ENCODE results near the gene CENPT. TPM values are rescaled to one million over a fixed set of nuclear protein-coding genes. Genes with fewer than 3 reads are reported as not detected.

Gene CENPT
- total and polyA plus RNA-seq, 2 of the 8 experiments (the other 6 are each of a cell fraction or from before 2014, with no cell fraction given), result 42.4 to 53.4 TPM

DNA sequence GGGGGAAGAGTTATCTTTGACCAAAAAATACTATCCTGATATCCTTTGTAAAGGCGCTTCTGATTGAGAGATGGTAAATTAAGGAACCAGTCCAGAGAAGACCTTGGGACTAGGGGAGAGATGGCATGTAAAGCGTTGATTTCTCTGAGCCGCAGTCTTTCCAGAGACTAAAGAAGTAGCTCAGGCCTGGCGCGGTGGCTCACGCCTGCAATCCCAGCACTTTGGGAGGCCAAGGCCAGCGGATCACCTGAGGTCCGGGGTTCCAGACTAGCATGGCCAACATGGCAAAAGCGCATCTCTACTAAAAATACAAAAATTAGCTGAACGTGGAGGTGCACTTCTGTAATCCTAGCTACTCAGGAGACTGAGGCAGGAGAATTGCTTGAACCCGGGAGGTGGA, 625 bp upstream of the CENPT start:
- Histone ChIP-seq H3K9ac (replicated peaks in 1 of 4; ENCODE audit: extremely low read depth in 1 of 4, low read depth in 3 of 4, low read length in 3 of 4) (peak overlapping the region in 3 of 4 experiments; percentile 78 to 96 (median 93); a peak in 5 of 7 replicates), H4K5ac (ENCODE audit: insufficient read length, low read depth, low read length) (no peak overlapping the region), H3K18ac (ENCODE audit: extremely low read depth, low read length) (no peak overlapping the region), H3K23me2 (ENCODE audit: low read depth, low read length) (peaks cover 13% of the 10 kb centered on the region), H2BK5ac (ENCODE audit: low read depth, low read length) (no peak overlapping the region; the same call in 1 of the 2 replicates), H3K27me3 (replicated peaks in 1 of 4; ENCODE audit: control insufficient read depth in 3 of 4, extremely low read depth in 1 of 4, insufficient read depth in 3 of 4, low read length in 3 of 4) (no peaks in the 10 kb centered on the region), H2BK120ac (replicated peaks; ENCODE audit: low read depth, low read length) (no peak overlapping the region), H3K27ac (ENCODE audit: low read depth, low read length) (no peak overlapping the region), H3K14ac (ENCODE audit: insufficient read length) (no peak overlapping the region), H3K4me1 (replicated peaks in 1 of 4; ENCODE audit: control insufficient read depth in 3 of 4, insufficient read depth in 4 of 4, low read length in 3 of 4) (peaks cover 6 to 25% (median 14%) of the 10 kb centered on the region in 4 experiments), H3K56ac (replicated peaks; ENCODE audit: insufficient read length, low read depth, low read length) (no peak overlapping the region), H4K8ac (ENCODE audit: extremely low read depth, insufficient read depth, low read length) (0 out of 2 replicates have a peak overlapping the region, but pooled peaks have one; percentile 11), H2AFZ (ENCODE audit: low read length) (no peak overlapping the region), H3K4me3 (ENCODE audit: extremely low read depth in 1 of 4, insufficient read depth in 2 of 4, low read depth in 3 of 4, low read length in 4 of 4) (peak overlapping the region; percentile 91 to 95 (median 93)), H2BK12ac (ENCODE audit: low read depth, low read length) (no peak overlapping the region), H3K4ac (replicated peaks; ENCODE audit: insufficient read length, low read depth, low read length) (no peak overlapping the region), H3K9me3 (ENCODE audit: insufficient read depth in 2 of 2, low read depth in 1 of 2, low read length in 1 of 2) (no peaks in the 10 kb centered on the region), H3K36me3 (ENCODE audit: control insufficient read depth in 2 of 4, insufficient read depth in 4 of 4, low read length in 3 of 4) (peaks cover 0 to 4% (median 0%) of the 10 kb centered on the region in 4 experiments; a peak in 2 of 8 replicates), H3K79me2 (ENCODE audit: control insufficient read depth in 1 of 2, insufficient read depth in 2 of 2, low read length in 2 of 2) (peaks cover 18 to 80% of the 10 kb centered on the region in 2 experiments), H4K20me1 (replicated peaks in 1 of 2; ENCODE audit: control insufficient read depth in 1 of 2, insufficient read depth in 2 of 2, low read length in 2 of 2) (peaks cover 17 to 27% of the 10 kb centered on the region in 2 experiments), H2BK20ac (ENCODE audit: low read length) (no peak overlapping the region), H4K91ac (replicated peaks; ENCODE audit: insufficient read length, low read length) (no peak overlapping the region), H3K4me2 (ENCODE audit: insufficient read depth in 1 of 2, low read depth in 2 of 2, low read length in 2 of 2) (peak overlapping the region; percentile 75 to 86), H2BK15ac (ENCODE audit: low read length) (no peak overlapping the region), H3K23ac (ENCODE audit: insufficient read length) (no peak overlapping the region), H3K79me1 (ENCODE audit: low read depth, low read length) (peaks cover 14% of the 10 kb centered on the region), H2AK5ac (ENCODE audit: low read depth, low read length) (no peak overlapping the region)
- no peak for TF ChIP-seq ZNF274 (IDR thresholded peaks at IDR 0.05; ENCODE audit: borderline replicate concordance, extremely low read depth, low read length)
- CTCF ChIA-PET (ENCODE audit: partially characterized antibody), result interaction anchor here (1.6 to 10.2 kb wide), 5 partner anchors 10 to 94 kb away, joined by 4 to 123 read pairs (median 7); partner anchors contain the start of gene NRN1L
- DNase-seq (ENCODE audit: low read depth in 1 of 2, low spot score in 2 of 2) (no peak), FAIRE-seq (no peak)
- WGBS, 2 experiments (ENCODE audit: extremely low coverage in 1 of 2, insufficient coverage in 1 of 2, insufficient read length in 1 of 2, insufficient replicate concordance in 2 of 2, low coverage in 1 of 2, low lambda C conversion rate in 2 of 2, missing lambda C conversion rate in 1 of 2), result 96% methylated on average over 11 of the region's 11 CpGs; no CpG with 5 or more reads in 1 of the 2 experiments
- POLR2A ChIA-PET (ENCODE audit: partially characterized antibody), result interaction anchor here (0.6 to 11.7 kb wide), 12 partner anchors 9 to 1049 kb away, joined by 3 to 100 read pairs (median 4); partner anchors contain the start of gene EDC4
